SK-N-SH treated with all-trans-retinoic acid at 6 μM for 48 hours (cell line): Measurements from ENCODE around the gene RUFY3.

Experiments used
- ATAC-seq: fragments of 200-7000 bp; cut with Tn5 transposase; 3 replicates; pipeline ENCODE4 v1.9.1; 2020; ENCODE audit warnings: mild to moderate bottlenecking, moderate library complexity
- ARNTL ChIP-seq: fragments of 450-650 bp; formaldehyde crosslinking; IDR thresholded peaks from 2 replicates; pipeline ENCODE4 v1.5.0; 2020; ENCODE audit warnings: low read depth, mild to moderate bottlenecking, moderate library complexity, borderline replicate concordance
- BACH2 ChIP-seq: fragments of 250-450 bp; sonication (Bioruptor Pico); IDR thresholded peaks from 2 replicates; pipeline ENCODE4 v1.9.0; 2021; ENCODE audit warnings: mild to moderate bottlenecking, borderline replicate concordance
- CSDC2 ChIP-seq: fragments of 250-450 bp; sonication (Bioruptor Pico); IDR thresholded peaks from 2 replicates; pipeline ENCODE4 v1.5.0; 2020; ENCODE audit warnings: mild to moderate bottlenecking, moderate library complexity
- ESRRG ChIP-seq: fragments of 250-450 bp; sonication (Bioruptor Pico); IDR thresholded peaks from 2 replicates; pipeline ENCODE4 v1.6.1; 2021; ENCODE audit warnings: mild to moderate bottlenecking
- GLIS3 ChIP-seq: fragments of 250-450 bp; sonication (Bioruptor Pico); IDR thresholded peaks from 2 replicates; pipeline ENCODE4 v1.5.0; 2020; ENCODE audit warnings: mild to moderate bottlenecking, moderate library complexity
- ISL1 ChIP-seq: fragments of 250-450 bp; sonication (Bioruptor Pico); IDR thresholded peaks from 2 replicates; pipeline ENCODE4 v2.1.2; 2022; ENCODE audit warnings: mild to moderate bottlenecking, moderate library complexity
- OSR1 ChIP-seq: fragments of 250-450 bp; sonication (Bioruptor Pico); IDR thresholded peaks from 2 replicates; pipeline ENCODE4 v1.8.0; 2022; ENCODE audit warnings: moderate library complexity, mild to moderate bottlenecking, inconsistent platforms
- PPARA ChIP-seq: fragments of 250-450 bp; sonication (Bioruptor Pico); IDR thresholded peaks from 2 replicates; pipeline ENCODE4 v1.5.0; 2020; ENCODE audit warnings: mild to moderate bottlenecking, borderline replicate concordance
- RARB ChIP-seq: fragments of 250-450 bp; sonication (Bioruptor Pico); IDR thresholded peaks from 2 replicates; pipeline ENCODE4 v1.8.0; 2021; ENCODE audit warnings: mild to moderate bottlenecking, moderate library complexity
- SNAI2 ChIP-seq: fragments of 250-450 bp; sonication (Bioruptor Pico); IDR thresholded peaks from 2 replicates; pipeline ENCODE4 v1.5.0; 2020; ENCODE audit warnings: mild to moderate bottlenecking, moderate library complexity
- TCF4 ChIP-seq: fragments of 250-450 bp; sonication (Bioruptor Pico); IDR thresholded peaks from 2 replicates; pipeline ENCODE4 v1.8.0; 2021; ENCODE audit warnings: mild to moderate bottlenecking, moderate library complexity, borderline replicate concordance
- TOX ChIP-seq: fragments of 250-450 bp; sonication (Bioruptor Pico); IDR thresholded peaks from 2 replicates; pipeline ENCODE4 v1.8.0; 2021; ENCODE audit warnings: mild to moderate bottlenecking, moderate library complexity, borderline replicate concordance
- TSHZ2 ChIP-seq: fragments of 250-450 bp; sonication (Bioruptor Pico); IDR thresholded peaks from 2 replicates; pipeline ENCODE4 v1.5.0; 2020; ENCODE audit warnings: mild to moderate bottlenecking, moderate library complexity
- ZC3H10 ChIP-seq: fragments of 250-450 bp; sonication (Bioruptor Pico); IDR thresholded peaks from 2 replicates; pipeline ENCODE4 v1.5.1; 2021; ENCODE audit warnings: mild to moderate bottlenecking, moderate library complexity
- ZFP30 ChIP-seq: fragments of 450-650 bp; formaldehyde crosslinking; IDR thresholded peaks from 2 replicates; pipeline ENCODE4 v1.5.0; 2022; ENCODE audit warnings: mild to moderate bottlenecking, moderate library complexity
- ZNF565 ChIP-seq: fragments of 450-650 bp; formaldehyde crosslinking; conservative IDR thresholded peaks from 2 replicates; pipeline ENCODE4 v1.5.0; 2020; ENCODE audit warnings: low read depth, mild to moderate bottlenecking, moderate library complexity
- ZNF70 ChIP-seq: fragments of 450-650 bp; formaldehyde crosslinking; IDR thresholded peaks from 2 replicates; pipeline ENCODE4 v1.5.0; 2020; ENCODE audit warnings: mild to moderate bottlenecking, moderate library complexity
- ZNF8 ChIP-seq: fragments of 450-650 bp; formaldehyde crosslinking; IDR thresholded peaks from 2 replicates; pipeline ENCODE4 v1.5.0; 2020; ENCODE audit warnings: mild to moderate bottlenecking, moderate library complexity
- TF ChIP-seq, protein P1 (sequence below): fragments of 250-450 bp; sonication (Bioruptor Pico); IDR thresholded peaks from 2 replicates; pipeline ENCODE4 v1.8.0; 2020; ENCODE audit warnings: mild to moderate bottlenecking, moderate library complexity, borderline replicate concordance
- TF ChIP-seq, protein P2 (sequence below): fragments of 250-450 bp; sonication (Bioruptor Pico); IDR thresholded peaks from 2 replicates; pipeline ENCODE4 v1.5.1; 2020; ENCODE audit warnings: low read depth, mild to moderate bottlenecking, moderate library complexity
- TF ChIP-seq, protein P3 (sequence below): fragments of 250-450 bp; sonication (Bioruptor Pico); IDR thresholded peaks from 2 replicates; pipeline ENCODE4 v1.5.1; 2021; ENCODE audit warnings: mild to moderate bottlenecking, moderate library complexity
- TF ChIP-seq, protein P4 (sequence below): fragments of 250-450 bp; sonication (Bioruptor Pico); IDR thresholded peaks from 2 replicates; pipeline ENCODE4 v1.8.0; 2021; ENCODE audit warnings: low read depth, mild to moderate bottlenecking, moderate library complexity, borderline replicate concordance

RUFY3 gene, protein sequence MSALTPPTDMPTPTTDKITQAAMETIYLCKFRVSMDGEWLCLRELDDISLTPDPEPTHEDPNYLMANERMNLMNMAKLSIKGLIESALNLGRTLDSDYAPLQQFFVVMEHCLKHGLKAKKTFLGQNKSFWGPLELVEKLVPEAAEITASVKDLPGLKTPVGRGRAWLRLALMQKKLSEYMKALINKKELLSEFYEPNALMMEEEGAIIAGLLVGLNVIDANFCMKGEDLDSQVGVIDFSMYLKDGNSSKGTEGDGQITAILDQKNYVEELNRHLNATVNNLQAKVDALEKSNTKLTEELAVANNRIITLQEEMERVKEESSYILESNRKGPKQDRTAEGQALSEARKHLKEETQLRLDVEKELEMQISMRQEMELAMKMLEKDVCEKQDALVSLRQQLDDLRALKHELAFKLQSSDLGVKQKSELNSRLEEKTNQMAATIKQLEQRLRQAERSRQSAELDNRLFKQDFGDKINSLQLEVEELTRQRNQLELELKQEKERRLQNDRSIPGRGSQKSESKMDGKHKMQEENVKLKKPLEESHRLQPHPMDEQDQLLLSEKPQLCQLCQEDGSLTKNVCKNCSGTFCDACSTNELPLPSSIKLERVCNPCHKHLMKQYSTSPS

GRCh38 chr4:70721747-70722146 is at the start of gene RUFY3:
TSS of gene RUFY3 (plus strand) at chr4:70721964. CDS start at chr4:70722574, 610 bp downstream.
- no peak for TF ChIP-seq ZNF565
- no peak for TF ChIP-seq PPARA (CRISPR knock-in tag)
- no peak for TF ChIP-seq ISL1 (CRISPR knock-in tag)
- TF ChIP-seq ZNF8 (CRISPR knock-in tag): no peak
- TF ChIP-seq GLIS3 (CRISPR knock-in tag): no peak
- TF ChIP-seq TSHZ2: no peak
- TF ChIP-seq TCF4: no peak
- no peak for TF ChIP-seq ESRRG
- TF ChIP-seq, protein P1, sequence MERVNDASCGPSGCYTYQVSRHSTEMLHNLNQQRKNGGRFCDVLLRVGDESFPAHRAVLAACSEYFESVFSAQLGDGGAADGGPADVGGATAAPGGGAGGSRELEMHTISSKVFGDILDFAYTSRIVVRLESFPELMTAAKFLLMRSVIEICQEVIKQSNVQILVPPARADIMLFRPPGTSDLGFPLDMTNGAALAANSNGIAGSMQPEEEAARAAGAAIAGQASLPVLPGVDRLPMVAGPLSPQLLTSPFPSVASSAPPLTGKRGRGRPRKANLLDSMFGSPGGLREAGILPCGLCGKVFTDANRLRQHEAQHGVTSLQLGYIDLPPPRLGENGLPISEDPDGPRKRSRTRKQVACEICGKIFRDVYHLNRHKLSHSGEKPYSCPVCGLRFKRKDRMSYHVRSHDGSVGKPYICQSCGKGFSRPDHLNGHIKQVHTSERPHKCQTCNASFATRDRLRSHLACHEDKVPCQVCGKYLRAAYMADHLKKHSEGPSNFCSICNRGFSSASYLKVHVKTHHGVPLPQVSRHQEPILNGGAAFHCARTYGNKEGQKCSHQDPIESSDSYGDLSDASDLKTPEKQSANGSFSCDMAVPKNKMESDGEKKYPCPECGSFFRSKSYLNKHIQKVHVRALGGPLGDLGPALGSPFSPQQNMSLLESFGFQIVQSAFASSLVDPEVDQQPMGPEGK (CRISPR knock-in tag): no peak
- TF ChIP-seq ZNF70 (CRISPR knock-in tag): no peak
- ATAC-seq: peak; percentile 99

GRCh38 chr4:70674191-70674590 is 47.6 kb upstream of the RUFY3 start:
- no peak for TF ChIP-seq TOX (CRISPR knock-in tag)
- no peak for TF ChIP-seq OSR1 (CRISPR knock-in tag)
- TF ChIP-seq ZFP30 (CRISPR knock-in tag): no peak
- TF ChIP-seq, protein P1 (CRISPR knock-in tag): no peak
- no peak for TF ChIP-seq BACH2 (CRISPR knock-in tag)
- TF ChIP-seq ZNF8 (CRISPR knock-in tag): no peak
- TF ChIP-seq RARB (CRISPR knock-in tag): no peak
- no peak for TF ChIP-seq TCF4
- no peak for TF ChIP-seq ISL1 (CRISPR knock-in tag)
- TF ChIP-seq ESRRG: no peak
- TF ChIP-seq ZNF70 (CRISPR knock-in tag): no peak
- TF ChIP-seq CSDC2 (CRISPR knock-in tag): no peak
- TF ChIP-seq, protein P2, sequence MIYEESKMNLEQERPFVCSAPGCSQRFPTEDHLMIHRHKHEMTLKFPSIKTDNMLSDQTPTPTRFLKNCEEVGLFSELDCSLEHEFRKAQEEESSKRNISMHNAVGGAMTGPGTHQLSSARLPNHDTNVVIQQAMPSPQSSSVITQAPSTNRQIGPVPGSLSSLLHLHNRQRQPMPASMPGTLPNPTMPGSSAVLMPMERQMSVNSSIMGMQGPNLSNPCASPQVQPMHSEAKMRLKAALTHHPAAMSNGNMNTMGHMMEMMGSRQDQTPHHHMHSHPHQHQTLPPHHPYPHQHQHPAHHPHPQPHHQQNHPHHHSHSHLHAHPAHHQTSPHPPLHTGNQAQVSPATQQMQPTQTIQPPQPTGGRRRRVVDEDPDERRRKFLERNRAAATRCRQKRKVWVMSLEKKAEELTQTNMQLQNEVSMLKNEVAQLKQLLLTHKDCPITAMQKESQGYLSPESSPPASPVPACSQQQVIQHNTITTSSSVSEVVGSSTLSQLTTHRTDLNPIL (CRISPR knock-in tag): no peak
- TF ChIP-seq PPARA (CRISPR knock-in tag): no peak
- TF ChIP-seq, protein P3, sequence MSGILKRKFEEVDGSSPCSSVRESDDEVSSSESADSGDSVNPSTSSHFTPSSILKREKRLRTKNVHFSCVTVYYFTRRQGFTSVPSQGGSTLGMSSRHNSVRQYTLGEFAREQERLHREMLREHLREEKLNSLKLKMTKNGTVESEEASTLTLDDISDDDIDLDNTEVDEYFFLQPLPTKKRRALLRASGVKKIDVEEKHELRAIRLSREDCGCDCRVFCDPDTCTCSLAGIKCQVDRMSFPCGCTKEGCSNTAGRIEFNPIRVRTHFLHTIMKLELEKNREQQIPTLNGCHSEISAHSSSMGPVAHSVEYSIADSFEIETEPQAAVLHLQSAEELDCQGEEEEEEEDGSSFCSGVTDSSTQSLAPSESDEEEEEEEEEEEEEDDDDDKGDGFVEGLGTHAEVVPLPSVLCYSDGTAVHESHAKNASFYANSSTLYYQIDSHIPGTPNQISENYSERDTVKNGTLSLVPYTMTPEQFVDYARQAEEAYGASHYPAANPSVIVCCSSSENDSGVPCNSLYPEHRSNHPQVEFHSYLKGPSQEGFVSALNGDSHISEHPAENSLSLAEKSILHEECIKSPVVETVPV (CRISPR knock-in tag): no peak
- TF ChIP-seq ZC3H10 (CRISPR knock-in tag): no peak
- no peak for TF ChIP-seq ZNF565
- no peak for TF ChIP-seq SNAI2 (CRISPR knock-in tag)
- TF ChIP-seq, protein P4, sequence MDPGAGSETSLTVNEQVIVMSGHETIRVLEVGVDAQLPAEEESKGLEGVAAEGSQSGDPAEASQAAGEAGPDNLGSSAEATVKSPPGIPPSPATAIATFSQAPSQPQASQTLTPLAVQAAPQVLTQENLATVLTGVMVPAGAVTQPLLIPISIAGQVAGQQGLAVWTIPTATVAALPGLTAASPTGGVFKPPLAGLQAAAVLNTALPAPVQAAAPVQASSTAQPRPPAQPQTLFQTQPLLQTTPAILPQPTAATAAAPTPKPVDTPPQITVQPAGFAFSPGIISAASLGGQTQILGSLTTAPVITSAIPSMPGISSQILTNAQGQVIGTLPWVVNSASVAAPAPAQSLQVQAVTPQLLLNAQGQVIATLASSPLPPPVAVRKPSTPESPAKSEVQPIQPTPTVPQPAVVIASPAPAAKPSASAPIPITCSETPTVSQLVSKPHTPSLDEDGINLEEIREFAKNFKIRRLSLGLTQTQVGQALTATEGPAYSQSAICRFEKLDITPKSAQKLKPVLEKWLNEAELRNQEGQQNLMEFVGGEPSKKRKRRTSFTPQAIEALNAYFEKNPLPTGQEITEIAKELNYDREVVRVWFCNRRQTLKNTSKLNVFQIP (CRISPR knock-in tag): no peak
- TF ChIP-seq ARNTL (CRISPR knock-in tag): no peak
- TF ChIP-seq, all 23 proteins: peak for 0
- ATAC-seq: no peak
